GM18520 (cell line): ENCODE measurements around the gene DCUN1D5.

ENCODE experiments used
- ATAC-seq: cut with Tn5 transposase; IDR thresholded peaks from one replicate; pipeline ENCODE4 v1.9.1; 2021; ENCODE audit not compliant: unreplicated experiment

The DCUN1D5 gene

GRCh38 chr11:103091801-103092524, at the start of gene DCUN1D5:
TSS of gene DCUN1D5 (minus strand) at chr11:103092160. CDS start at chr11:103091872, 288 bp downstream.
- ATAC-seq, result peak; percentile 100

GRCh38 chr11:103125462-103125861, 33.5 kb upstream of the DCUN1D5 start:
- ATAC-seq, result no peak

- no peak for ATAC-seq
Measured at GRCh38 chr11:103114836-103115235, 22.9 kb upstream of the DCUN1D5 start.

GRCh38 chr11:103112364-103112763, 20.4 kb upstream of the DCUN1D5 start:
- no peak for ATAC-seq

GRCh38 chr11:103111400-103111799, 19.4 kb upstream of the DCUN1D5 start:
- no peak for ATAC-seq

GRCh38 chr11:103110391-103110790, 18.4 kb upstream of the DCUN1D5 start:
- ATAC-seq, result no peak

- no peak for ATAC-seq
Measured at GRCh38 chr11:103109818-103110388, 17.9 kb upstream of the DCUN1D5 start.

- ATAC-seq, result peak; percentile 100
Measured at GRCh38 chr11:103108933-103109817, 17.2 kb upstream of the DCUN1D5 start, which contains the start of gene DYNC2H1. TSS of gene DYNC2H1 (plus strand) at chr11:103109426. CDS start at chr11:103109575, 149 bp downstream.

GRCh38 chr11:103097279-103097678, 5.3 kb upstream of the DCUN1D5 start:
- no peak for ATAC-seq

- ATAC-seq, result no peak
Measured at GRCh38 chr11:103091064-103091800, 728 bp downstream of the DCUN1D5 start.

GRCh38 chr11:103086461-103086860, 5.5 kb downstream of the DCUN1D5 start:
- ATAC-seq, result no peak

GRCh38 chr11:103085758-103086365, 6.1 kb downstream of the DCUN1D5 start:
- no peak for ATAC-seq

- no peak for ATAC-seq
Measured at GRCh38 chr11:103079833-103080232, 12.1 kb downstream of the DCUN1D5 start.

- no peak for ATAC-seq
Measured at GRCh38 chr11:103078710-103079109, 13.2 kb downstream of the DCUN1D5 start.

GRCh38 chr11:103077554-103077953, 14.4 kb downstream of the DCUN1D5 start:
- no peak for ATAC-seq

- ATAC-seq, result no peak
Measured at GRCh38 chr11:103076361-103076760, 15.6 kb downstream of the DCUN1D5 start.

- no peak for ATAC-seq
Measured at GRCh38 chr11:103071008-103071407, 21.0 kb downstream of the DCUN1D5 start.

- ATAC-seq, result no peak
Measured at GRCh38 chr11:103070142-103070541, 21.8 kb downstream of the DCUN1D5 start.

GRCh38 chr11:103069367-103069766, 22.6 kb downstream of the DCUN1D5 start:
- no peak for ATAC-seq

GRCh38 chr11:103067118-103067517, 24.8 kb downstream of the DCUN1D5 start:
- ATAC-seq, result no peak
